ENCODE data around the gene ADAMTS16. TPM values are rescaled to one million over a fixed set of nuclear protein-coding genes. Genes with fewer than 3 reads are reported as not detected.

ADAMTS16 gene
- total RNA-seq, 1 experiment from 2014 or later: 30.1 TPM

DNA sequence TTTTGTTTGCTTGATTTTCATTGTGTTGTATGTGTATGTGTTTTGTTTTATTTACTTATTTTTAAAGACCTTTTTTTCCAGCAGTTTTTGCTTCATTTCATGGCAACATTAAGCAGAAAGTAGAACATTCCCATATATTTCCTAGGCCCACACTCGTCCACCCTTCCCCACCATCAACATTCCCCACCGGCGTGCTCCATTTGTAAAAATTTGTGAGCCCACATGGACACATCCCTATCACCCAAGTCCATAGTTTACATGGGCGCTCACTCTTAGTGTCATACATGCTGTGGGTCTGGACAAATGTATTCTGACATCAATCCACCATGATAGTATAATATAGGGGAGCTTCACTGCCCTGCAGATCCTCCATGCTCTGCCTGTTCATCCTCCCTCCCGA lies 133.8 kb downstream of the ADAMTS16 start (continued):
- TF ChIP-seq RELA (CRISPR knock-in tag; IDR thresholded peaks at IDR 0.05; ENCODE audit: borderline replicate concordance): no peak

DNA sequence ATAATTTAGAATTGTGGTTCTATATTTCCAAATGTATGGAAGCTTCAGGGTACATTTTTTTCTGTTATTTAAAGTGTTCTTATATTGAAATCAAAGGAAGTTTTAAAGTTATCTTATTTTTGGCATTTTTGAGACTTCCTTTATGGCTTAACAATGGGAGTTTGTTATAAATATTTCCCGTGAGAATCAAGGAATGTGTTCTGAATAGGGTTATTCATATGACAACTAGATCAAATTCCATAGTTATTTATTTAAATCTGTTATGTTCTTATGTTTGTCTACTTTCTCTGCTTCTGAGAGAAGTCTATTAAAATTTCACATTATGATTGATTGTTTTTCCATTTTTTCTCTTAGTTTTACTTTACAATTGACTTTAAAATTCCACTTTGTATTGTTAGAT lies 135.1 kb downstream of the ADAMTS16 start:
- Mint-ChIP-seq H3K9me3 (no peaks in the 10 kb centered on the region), H3K36me3 (peaks cover 4% of the 10 kb centered on the region; the same call in 1 of the 2 replicates), H3K4me1 (peaks cover 41% of the 10 kb centered on the region), H3K4me3 (no peak overlapping the region), H3K27me3 (ENCODE audit: low read depth) (no peaks in the 10 kb centered on the region), H3K27ac (no peak overlapping the region)
- no peak for ATAC-seq
- TF ChIP-seq NR1H2 (CRISPR knock-in tag; IDR thresholded peaks at IDR 0.05) (no peak), NR3C1 (CRISPR knock-in tag; conservative IDR thresholded peaks at IDR 0.05; ENCODE audit: low read depth) (no peak), NFE2L1 (CRISPR knock-in tag; IDR thresholded peaks at IDR 0.05) (no peak), ZNF281 (CRISPR knock-in tag; IDR thresholded peaks at IDR 0.05) (no peak), PREB (CRISPR knock-in tag; IDR thresholded peaks at IDR 0.05; ENCODE audit: borderline replicate concordance) (no peak), FOXK1 (CRISPR knock-in tag; IDR thresholded peaks at IDR 0.05) (no peak), SMAD3 (CRISPR knock-in tag; IDR thresholded peaks at IDR 0.05; ENCODE audit: borderline replicate concordance) (no peak), TP53 (CRISPR knock-in tag; IDR thresholded peaks at IDR 0.05) (no peak), TEAD1 (CRISPR knock-in tag; IDR thresholded peaks at IDR 0.05) (no peak), USF1 (CRISPR knock-in tag; IDR thresholded peaks at IDR 0.05) (no peak), ETV6 (CRISPR knock-in tag; IDR thresholded peaks at IDR 0.05) (no peak)
- TF ChIP-seq, protein P1, sequence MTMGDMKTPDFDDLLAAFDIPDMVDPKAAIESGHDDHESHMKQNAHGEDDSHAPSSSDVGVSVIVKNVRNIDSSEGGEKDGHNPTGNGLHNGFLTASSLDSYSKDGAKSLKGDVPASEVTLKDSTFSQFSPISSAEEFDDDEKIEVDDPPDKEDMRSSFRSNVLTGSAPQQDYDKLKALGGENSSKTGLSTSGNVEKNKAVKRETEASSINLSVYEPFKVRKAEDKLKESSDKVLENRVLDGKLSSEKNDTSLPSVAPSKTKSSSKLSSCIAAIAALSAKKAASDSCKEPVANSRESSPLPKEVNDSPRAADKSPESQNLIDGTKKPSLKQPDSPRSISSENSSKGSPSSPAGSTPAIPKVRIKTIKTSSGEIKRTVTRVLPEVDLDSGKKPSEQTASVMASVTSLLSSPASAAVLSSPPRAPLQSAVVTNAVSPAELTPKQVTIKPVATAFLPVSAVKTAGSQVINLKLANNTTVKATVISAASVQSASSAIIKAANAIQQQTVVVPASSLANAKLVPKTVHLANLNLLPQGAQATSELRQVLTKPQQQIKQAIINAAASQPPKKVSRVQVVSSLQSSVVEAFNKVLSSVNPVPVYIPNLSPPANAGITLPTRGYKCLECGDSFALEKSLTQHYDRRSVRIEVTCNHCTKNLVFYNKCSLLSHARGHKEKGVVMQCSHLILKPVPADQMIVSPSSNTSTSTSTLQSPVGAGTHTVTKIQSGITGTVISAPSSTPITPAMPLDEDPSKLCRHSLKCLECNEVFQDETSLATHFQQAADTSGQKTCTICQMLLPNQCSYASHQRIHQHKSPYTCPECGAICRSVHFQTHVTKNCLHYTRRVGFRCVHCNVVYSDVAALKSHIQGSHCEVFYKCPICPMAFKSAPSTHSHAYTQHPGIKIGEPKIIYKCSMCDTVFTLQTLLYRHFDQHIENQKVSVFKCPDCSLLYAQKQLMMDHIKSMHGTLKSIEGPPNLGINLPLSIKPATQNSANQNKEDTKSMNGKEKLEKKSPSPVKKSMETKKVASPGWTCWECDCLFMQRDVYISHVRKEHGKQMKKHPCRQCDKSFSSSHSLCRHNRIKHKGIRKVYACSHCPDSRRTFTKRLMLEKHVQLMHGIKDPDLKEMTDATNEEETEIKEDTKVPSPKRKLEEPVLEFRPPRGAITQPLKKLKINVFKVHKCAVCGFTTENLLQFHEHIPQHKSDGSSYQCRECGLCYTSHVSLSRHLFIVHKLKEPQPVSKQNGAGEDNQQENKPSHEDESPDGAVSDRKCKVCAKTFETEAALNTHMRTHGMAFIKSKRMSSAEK (CRISPR knock-in tag; IDR thresholded peaks at IDR 0.05; ENCODE audit: borderline replicate concordance): no peak
- ChIA-PET CTCF (interaction anchor here (2.2 kb wide), 1 partner anchor 18 kb away, joined by 8 read pairs; no protein-coding TSS in a partner anchor), POLR2A (no interaction called here)
- no peak for DNase-seq (ENCODE audit: low spot score)

GRCh38 chr5:5276430-5276829 lies 136.3 kb downstream of the ADAMTS16 start:
- CTCF ChIA-PET: interaction anchor here (2.2 to 2.4 kb wide), 2 partner anchors 17 kb away, joined by 8 to 12 read pairs; no protein-coding TSS in a partner anchor

More at GRCh38 chr5:5276430-5276829, 136.3 kb downstream of the ADAMTS16 start:
- no peaks in the 10 kb centered on the region for H3K36me3 Mint-ChIP-seq
- DNase-seq (ENCODE audit: low spot score): no peak
- POLR2A ChIA-PET: no interaction called here
- no peaks in the 10 kb centered on the region for H3K27me3 Mint-ChIP-seq (ENCODE audit: low read depth)
- TF ChIP-seq, protein P1 (CRISPR knock-in tag; IDR thresholded peaks at IDR 0.05; ENCODE audit: borderline replicate concordance): no peak
- H3K27ac Mint-ChIP-seq: no peak overlapping the region
- peaks cover 29% of the 10 kb centered on the region for H3K4me1 Mint-ChIP-seq
- ATAC-seq: 0 out of 2 replicates have a peak, but pooled peaks have one; percentile 31
- H3K4me3 Mint-ChIP-seq: no peak overlapping the region
- H3K9me3 Mint-ChIP-seq: no peaks in the 10 kb centered on the region

Measured in WTC11 (cell line).